ENCODE data around the gene ITGA2.
"Not testable (repeated sequence)": the region's sequence is repeated elsewhere in the genome, so short reads cannot be mapped to it uniquely, and the experiment has no call there.

DNA sequence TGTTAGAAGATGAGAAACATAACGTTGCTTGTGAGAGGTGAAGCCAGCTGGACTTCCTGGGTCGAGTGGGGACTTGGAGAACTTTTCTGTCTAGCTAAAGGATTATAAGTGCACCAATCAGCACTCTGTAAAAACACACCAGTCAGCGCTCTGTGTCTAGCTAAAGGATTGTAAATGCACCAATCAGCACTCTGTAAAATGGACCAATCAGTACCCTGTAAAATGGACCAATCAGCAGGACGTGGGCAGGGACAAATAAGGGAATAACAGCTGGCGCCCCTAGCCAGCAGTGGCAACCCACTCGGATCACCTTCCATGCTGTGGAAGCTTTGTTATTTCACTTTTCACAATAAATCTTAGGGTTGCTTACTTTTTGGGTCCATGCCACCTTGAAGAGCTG lies 123.2 kb downstream of the ITGA2 start:
- TF ChIP-seq EZH2 (IDR thresholded peaks at IDR 0.05; ENCODE audit: borderline replicate concordance, insufficient read depth, low read length, poor library complexity, severe bottlenecking); RAD21 (conservative IDR thresholded peaks at IDR 0.05): not testable (repeated sequence)
- TF ChIP-seq, protein P1, sequence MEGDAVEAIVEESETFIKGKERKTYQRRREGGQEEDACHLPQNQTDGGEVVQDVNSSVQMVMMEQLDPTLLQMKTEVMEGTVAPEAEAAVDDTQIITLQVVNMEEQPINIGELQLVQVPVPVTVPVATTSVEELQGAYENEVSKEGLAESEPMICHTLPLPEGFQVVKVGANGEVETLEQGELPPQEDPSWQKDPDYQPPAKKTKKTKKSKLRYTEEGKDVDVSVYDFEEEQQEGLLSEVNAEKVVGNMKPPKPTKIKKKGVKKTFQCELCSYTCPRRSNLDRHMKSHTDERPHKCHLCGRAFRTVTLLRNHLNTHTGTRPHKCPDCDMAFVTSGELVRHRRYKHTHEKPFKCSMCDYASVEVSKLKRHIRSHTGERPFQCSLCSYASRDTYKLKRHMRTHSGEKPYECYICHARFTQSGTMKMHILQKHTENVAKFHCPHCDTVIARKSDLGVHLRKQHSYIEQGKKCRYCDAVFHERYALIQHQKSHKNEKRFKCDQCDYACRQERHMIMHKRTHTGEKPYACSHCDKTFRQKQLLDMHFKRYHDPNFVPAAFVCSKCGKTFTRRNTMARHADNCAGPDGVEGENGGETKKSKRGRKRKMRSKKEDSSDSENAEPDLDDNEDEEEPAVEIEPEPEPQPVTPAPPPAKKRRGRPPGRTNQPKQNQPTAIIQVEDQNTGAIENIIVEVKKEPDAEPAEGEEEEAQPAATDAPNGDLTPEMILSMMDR (IDR thresholded peaks at IDR 0.05; ENCODE audit: poor library complexity, severe bottlenecking) = not testable (repeated sequence)
- TF ChIP-seq, protein P2, sequence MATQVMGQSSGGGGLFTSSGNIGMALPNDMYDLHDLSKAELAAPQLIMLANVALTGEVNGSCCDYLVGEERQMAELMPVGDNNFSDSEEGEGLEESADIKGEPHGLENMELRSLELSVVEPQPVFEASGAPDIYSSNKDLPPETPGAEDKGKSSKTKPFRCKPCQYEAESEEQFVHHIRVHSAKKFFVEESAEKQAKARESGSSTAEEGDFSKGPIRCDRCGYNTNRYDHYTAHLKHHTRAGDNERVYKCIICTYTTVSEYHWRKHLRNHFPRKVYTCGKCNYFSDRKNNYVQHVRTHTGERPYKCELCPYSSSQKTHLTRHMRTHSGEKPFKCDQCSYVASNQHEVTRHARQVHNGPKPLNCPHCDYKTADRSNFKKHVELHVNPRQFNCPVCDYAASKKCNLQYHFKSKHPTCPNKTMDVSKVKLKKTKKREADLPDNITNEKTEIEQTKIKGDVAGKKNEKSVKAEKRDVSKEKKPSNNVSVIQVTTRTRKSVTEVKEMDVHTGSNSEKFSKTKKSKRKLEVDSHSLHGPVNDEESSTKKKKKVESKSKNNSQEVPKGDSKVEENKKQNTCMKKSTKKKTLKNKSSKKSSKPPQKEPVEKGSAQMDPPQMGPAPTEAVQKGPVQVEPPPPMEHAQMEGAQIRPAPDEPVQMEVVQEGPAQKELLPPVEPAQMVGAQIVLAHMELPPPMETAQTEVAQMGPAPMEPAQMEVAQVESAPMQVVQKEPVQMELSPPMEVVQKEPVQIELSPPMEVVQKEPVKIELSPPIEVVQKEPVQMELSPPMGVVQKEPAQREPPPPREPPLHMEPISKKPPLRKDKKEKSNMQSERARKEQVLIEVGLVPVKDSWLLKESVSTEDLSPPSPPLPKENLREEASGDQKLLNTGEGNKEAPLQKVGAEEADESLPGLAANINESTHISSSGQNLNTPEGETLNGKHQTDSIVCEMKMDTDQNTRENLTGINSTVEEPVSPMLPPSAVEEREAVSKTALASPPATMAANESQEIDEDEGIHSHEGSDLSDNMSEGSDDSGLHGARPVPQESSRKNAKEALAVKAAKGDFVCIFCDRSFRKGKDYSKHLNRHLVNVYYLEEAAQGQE (IDR thresholded peaks at IDR 0.05; ENCODE audit: borderline replicate concordance) = not testable (repeated sequence)
